Spinal cord (tissue), 10 donors: ENCODE measurements around the gene EXOSC5. TPM values are rescaled to one million over a fixed set of nuclear protein-coding genes. Genes with fewer than 3 reads are reported as not detected.

ENCODE experiments used
- DNase-seq, 6 donors: peaks; one replicate each; pipeline versions ENCODE4 v3.0.0 to v3.0.0-alpha.2; 2013 to 2015; ENCODE audit warnings: low spot score in 6 of 6, low read depth in 4 of 6
- H3K27ac ChIP-seq: one replicate; pipeline ENCODE4 v1.5.1; 2013; ENCODE audit warnings: low read depth, low read length, control low read depth
- H3K27me3 ChIP-seq: one replicate; pipeline ENCODE4 v1.6.1; 2013; ENCODE audit warnings: low read length; ENCODE audit not compliant: control insufficient read depth, insufficient read depth
- H3K36me3 ChIP-seq: one replicate; pipeline ENCODE4 v1.6.1; 2013; ENCODE audit warnings: low read length; ENCODE audit not compliant: control insufficient read depth, insufficient read depth
- H3K4me1 ChIP-seq: one replicate; pipeline ENCODE4 v1.6.1; 2013; ENCODE audit warnings: low read length; ENCODE audit not compliant: control insufficient read depth, insufficient read depth
- H3K4me3 ChIP-seq: one replicate; pipeline ENCODE4 v1.5.1; 2013; ENCODE audit warnings: low read depth, low read length, control low read depth
- H3K9me3 ChIP-seq: one replicate; pipeline ENCODE4 v1.6.1; 2013; ENCODE audit warnings: low read length; ENCODE audit not compliant: control insufficient read depth, insufficient read depth
- WGBS: methylation state at CpG from one replicate; pipeline ENCODE4 v1.1.5; 2013; ENCODE audit warnings: missing lambda C conversion rate; ENCODE audit not compliant: insufficient coverage; 5-methylcytosine and 5-hydroxymethylcytosine counted together
- polyA plus RNA-seq, 2 donors: library from polyadenylated mRNA; unstranded; fragments of 120-200 nt; gene quantifications; one replicate each; pipeline ENCODE4 v1.2.1, GENCODE V29; 2013; ENCODE audit not compliant: insufficient read length in 2 of 2
- total RNA-seq, 2 donors: library from RNA; depleted of rRNA in 1 of 2; stranded (reverse); fragments of 120-200 nt in 1 of 2; fragments of >200 nt in 1 of 2; gene quantifications; one replicate each; pipeline versions ENCODE4 v1.2.3 to v1.2.4, GENCODE V29; 2013 to 2014
- donor health status: healthy.

The EXOSC5 gene
- total and polyA plus RNA-seq, 4 donors = 7.7 to 20.5 (median 14.5) TPM

DNA sequence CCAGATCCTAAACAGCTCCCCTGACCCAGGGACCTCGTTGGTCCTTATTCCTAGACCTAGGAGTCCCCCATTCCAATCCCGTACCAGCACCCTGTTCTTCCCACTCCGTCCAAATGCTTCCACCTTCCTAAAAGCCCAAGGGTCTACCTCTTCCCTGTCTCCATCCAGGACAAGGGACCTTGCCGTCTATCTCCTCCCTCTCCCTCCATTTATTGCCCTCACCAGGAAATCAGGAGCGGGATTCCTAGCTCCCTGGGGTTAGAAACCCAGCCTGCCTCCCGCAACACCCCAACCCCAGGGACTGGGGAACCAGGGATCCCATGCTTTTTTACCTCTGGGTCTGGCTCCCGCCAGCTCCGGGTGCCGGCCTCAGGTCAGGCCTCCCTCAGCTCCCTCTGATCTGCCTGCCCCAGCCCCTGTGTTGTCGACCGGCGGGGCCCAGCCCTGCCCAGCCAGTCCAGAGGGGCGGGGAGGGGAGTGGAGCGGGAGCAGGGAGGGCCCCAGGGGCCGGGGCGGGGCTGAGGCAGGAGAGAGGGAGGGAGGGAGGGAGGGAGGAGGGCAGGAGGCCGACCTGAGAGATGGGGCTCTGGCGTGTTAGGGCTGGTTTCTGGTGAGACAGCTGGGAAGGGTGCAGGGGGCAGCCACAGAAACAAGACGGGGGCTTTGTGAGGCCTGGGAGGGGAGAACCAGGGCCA is 29.9 kb upstream of the EXOSC5 start, which contains the start of gene B3GNT8:
B3GNT8 (minus strand) TSS at position 423 of the 695 bp plus-strand sequence. CDS start 596 bp downstream, outside the sequence.
- H3K9me3 ChIP-seq = no peaks in the 10 kb centered on the region
- H3K4me1 ChIP-seq = peaks cover 13% of the 10 kb centered on the region
- H3K36me3 ChIP-seq = peaks cover 76% of the 10 kb centered on the region
- no peaks in the 10 kb centered on the region for H3K27me3 ChIP-seq
- peak in 1 of 6 donors; percentile 68 for DNase-seq
- peak within 1 kb of the TSS; percentile 29 for H3K27ac ChIP-seq
- WGBS = 21% methylated on average over 18 of the region's 19 CpGs
- peak within 1 kb of the TSS; percentile 24 for H3K4me3 ChIP-seq

DNA sequence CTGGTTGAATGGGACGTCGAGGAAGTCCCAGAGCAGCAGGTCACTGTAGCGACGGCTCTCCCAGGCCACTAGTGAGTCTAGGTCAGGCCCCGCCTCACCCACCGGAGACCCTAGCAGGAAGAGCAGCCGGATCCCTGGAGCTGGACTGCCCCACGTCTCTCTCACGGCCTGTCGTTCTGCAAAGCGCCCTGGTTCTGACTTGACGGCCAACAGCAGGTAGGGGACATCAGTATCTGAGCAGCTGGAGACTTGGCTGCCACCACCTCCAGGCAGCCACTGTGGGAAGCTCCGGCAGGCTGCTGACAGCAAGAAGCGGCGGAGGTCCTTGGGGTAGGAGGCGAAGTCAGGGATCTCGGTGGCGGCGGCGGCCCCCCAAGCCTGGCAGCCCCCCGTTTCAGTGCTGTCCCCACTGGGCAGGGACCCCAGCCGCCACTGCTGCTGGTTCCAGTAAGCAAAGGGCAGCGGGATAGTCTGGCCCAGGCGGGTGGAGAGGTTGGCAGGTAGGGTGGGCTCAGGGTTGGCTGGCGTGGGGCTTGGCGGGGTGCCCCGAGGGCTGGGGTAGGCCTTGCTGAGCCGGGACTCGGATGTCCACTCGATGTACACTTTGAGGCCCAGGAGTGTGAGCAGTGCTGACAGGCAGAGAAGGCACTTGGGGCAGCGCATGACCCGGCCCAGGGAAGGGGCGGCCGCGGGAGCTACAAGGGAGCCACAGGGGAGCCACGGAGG is 29.1 kb upstream of the EXOSC5 start:
- Histone ChIP-seq H3K36me3 (peaks cover 76% of the 10 kb centered on the region), H3K9me3 (no peaks in the 10 kb centered on the region), H3K4me1 (peaks cover 9% of the 10 kb centered on the region), H3K4me3 (no peak overlapping the region), H3K27ac (no peak overlapping the region), H3K27me3 (no peaks in the 10 kb centered on the region)
- 84% methylated on average over 32 of the region's 36 CpGs for WGBS
- DNase-seq = no peak

DNA sequence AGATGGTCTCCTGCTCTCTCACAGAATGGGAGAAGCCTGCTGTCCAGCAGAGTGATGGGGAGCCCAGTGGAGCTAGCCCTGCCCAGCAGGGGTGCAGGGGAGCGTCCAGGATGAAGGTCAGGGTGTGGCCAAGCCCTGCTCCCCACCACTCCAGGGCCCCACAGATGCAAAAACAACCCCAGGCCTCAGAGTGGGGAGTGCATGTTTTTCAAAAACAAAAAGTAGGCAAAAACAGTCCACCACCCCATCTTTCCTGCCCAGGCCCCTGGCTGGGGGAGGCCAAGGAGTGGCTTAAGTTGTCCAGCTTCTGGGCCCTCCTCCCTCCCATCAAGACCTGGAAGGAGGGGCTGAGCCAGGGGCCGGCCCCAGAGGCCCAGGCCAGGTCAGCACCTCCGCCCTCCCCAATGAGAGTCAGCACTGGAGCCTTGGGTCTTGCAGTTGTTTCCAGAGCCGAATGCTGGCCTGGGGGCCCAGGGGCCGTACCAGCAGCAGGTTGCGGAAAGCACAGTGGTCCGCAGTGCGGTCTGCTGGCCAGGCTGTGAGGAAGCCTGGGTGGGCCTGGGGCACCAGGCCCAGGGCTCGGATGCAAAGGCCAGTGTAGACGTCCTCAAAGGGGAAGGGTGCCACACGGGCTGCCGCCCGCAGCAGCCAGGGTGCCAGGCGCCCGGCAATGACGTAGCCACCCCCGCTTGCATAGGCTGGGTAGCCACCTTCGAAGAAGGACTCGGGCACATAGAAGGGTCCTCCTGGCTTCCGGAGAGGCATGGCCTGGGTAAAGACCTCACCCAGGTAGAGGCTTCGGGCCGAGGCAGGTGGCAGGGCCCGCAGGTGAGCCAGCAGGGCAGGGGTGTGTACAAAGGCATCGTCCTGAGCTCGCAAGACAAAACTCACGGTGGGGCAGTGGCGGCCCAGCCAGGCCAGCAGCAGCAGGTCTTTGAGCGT is 28.3 kb upstream of the EXOSC5 start:
- 93% methylated on average over 27 of the region's 28 CpGs for WGBS
- Histone ChIP-seq H3K36me3 (peaks cover 76% of the 10 kb centered on the region), H3K4me1 (peaks cover 8% of the 10 kb centered on the region), H3K9me3 (no peaks in the 10 kb centered on the region), H3K27me3 (no peaks in the 10 kb centered on the region), H3K27ac (no peak overlapping the region), H3K4me3 (no peak overlapping the region)
- DNase-seq = no peak

DNA sequence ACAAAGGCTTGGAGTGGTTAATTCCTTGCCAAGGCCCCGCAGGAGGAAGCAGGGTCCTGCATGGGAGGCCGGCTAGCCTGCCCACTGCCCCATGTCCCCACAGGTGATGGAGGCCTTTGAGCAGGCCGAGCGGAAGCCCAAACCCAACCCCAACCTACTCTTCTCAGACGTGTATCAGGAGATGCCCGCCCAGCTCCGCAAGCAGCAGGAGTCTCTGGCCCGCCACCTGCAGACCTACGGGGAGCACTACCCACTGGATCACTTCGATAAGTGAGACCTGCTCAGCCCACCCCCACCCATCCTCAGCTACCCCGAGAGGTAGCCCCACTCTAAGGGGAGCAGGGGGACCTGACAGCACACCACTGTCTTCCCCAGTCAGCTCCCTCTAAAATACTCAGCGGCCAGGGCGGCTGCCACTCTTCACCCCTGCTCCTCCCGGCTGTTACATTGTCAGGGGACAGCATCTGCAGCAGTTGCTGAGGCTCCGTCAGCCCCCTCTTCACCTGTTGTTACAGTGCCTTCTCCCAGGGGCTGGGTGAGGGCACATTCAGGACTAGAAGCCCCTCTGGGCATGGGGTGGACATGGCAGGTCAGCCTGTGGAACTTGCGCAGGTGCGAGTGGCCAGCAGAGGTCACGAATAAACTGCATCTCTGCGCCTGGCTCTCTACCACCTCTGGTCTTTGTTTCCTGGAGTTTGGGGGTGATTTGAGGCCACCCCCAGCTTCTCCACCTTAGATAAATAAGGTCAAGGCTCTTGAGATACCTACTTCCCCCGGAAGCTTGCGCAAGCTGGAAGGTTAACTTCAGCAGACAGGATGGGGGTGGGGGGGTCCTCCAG is 27.4 kb upstream of the EXOSC5 start:
- no peaks in the 10 kb centered on the region for H3K9me3 ChIP-seq
- no peaks in the 10 kb centered on the region for H3K27me3 ChIP-seq
- H3K4me3 ChIP-seq = no peak overlapping the region
- no peak for DNase-seq
- H3K4me1 ChIP-seq = peaks cover 8% of the 10 kb centered on the region
- 93% methylated on average over 18 of the region's 21 CpGs for WGBS
- H3K27ac ChIP-seq = no peak overlapping the region
- H3K36me3 ChIP-seq = peaks cover 84% of the 10 kb centered on the region

DNA sequence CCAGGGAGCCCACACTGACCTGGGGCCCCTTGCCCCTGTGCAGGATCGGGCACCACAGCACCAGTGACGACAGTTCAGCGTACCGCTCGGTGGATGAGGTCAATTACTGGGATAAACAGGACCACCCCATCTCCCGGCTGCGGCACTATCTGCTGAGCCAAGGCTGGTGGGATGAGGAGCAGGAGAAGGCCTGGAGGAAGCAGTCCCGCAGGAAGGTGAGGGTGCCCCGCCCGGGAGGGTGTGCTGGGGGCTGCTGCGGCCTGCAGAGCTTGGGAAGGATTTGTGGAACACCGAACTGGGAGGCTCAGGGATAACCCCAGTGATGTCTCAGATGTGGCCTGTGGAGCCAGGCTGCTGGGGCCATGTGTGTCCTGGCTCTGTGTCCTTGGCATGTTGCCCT is 25.8 kb upstream of the EXOSC5 start:
- peaks cover 90% of the 10 kb centered on the region for H3K36me3 ChIP-seq
- no peak for DNase-seq
- 93% methylated on average over 12 of the region's 12 CpGs for WGBS
- H3K4me1 ChIP-seq = peaks cover 3% of the 10 kb centered on the region
- H3K27me3 ChIP-seq = no peaks in the 10 kb centered on the region
- no peak overlapping the region for H3K4me3 ChIP-seq
- no peak overlapping the region for H3K27ac ChIP-seq
- H3K9me3 ChIP-seq = no peaks in the 10 kb centered on the region

DNA sequence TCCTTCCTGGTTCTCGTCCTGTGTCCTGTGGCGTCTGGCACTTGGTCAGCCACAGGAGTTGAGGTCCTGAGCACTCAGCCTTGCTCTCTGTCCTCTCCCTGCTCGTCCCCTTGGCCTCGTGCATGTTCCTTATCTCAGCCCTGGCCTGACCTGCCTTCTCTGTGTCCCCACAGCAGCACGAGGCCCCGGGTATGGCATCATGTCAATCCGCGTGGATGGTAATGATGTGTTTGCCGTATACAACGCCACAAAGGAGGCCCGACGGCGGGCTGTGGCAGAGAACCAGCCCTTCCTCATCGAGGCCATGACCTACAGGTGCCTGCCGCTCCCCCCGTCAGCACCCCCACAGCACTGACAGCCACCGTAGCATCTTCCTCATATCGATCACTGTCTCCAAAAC is 25.3 kb upstream of the EXOSC5 start:
- Histone ChIP-seq H3K27ac (no peak overlapping the region), H3K36me3 (peaks cover 93% of the 10 kb centered on the region), H3K9me3 (no peaks in the 10 kb centered on the region), H3K4me3 (no peak overlapping the region), H3K4me1 (no peaks in the 10 kb centered on the region), H3K27me3 (no peaks in the 10 kb centered on the region)
- WGBS = 91% methylated on average over 16 of the region's 18 CpGs
- no peak for DNase-seq

DNA sequence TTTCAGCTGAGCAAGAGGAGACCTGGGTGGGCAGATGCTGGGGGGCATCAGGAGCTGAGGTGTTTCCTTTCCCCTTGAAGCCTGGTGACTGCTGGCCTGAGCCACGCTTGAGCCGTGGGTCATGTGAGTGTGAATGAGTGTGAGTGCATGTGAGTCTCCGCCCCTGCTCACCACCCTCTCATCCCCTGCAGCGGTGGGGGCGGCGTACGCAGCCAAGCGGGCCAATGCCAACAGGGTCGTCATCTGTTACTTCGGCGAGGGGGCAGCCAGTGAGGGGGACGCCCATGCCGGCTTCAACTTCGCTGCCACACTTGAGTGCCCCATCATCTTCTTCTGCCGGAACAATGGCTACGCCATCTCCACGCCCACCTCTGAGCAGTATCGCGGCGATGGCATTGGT is 24.8 kb upstream of the EXOSC5 start:
- no peaks in the 10 kb centered on the region for H3K9me3 ChIP-seq
- WGBS = 96% methylated on average over 17 of the region's 20 CpGs
- no peak overlapping the region for H3K27ac ChIP-seq
- peaks cover 95% of the 10 kb centered on the region for H3K36me3 ChIP-seq
- no peaks in the 10 kb centered on the region for H3K27me3 ChIP-seq
- no peak overlapping the region for H3K4me3 ChIP-seq
- no peaks in the 10 kb centered on the region for H3K4me1 ChIP-seq
- DNase-seq = no peak

DNA sequence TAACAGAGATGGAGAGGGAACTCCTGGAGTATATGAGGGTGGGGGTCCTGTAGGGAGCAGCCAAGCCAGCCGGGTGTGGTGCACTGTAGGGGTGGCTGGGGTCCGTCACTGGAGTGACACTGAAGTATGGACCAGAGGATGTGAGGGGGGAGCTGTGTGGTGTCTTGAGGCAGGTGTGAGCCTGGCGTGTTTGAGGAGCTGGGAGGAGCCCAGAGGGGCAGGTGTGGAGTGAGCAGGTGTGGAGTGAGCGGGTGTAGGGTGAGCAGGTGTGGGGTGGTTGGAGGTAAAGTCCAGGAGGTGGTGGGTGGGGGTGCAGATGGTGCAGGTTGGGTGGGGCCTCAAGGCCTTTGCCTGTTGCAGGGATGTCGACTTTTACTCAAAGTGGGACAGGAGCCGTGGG is 24.2 kb upstream of the EXOSC5 start:
- DNase-seq = no peak
- Histone ChIP-seq H3K27ac (no peak overlapping the region), H3K9me3 (no peaks in the 10 kb centered on the region), H3K27me3 (no peaks in the 10 kb centered on the region), H3K4me3 (no peak overlapping the region), H3K36me3 (peaks cover 96% of the 10 kb centered on the region), H3K4me1 (no peaks in the 10 kb centered on the region)
- 89% methylated on average over 6 of the region's 6 CpGs for WGBS
